Keratinocyte (primary cell): ENCODE data around the gene AIG1.

Experiments
- EZH2 ChIP-seq: IDR thresholded peaks from one replicate; pipeline ENCODE4 v1.6.1; 2012; ENCODE audit warnings: inconsistent platforms, mild to moderate bottlenecking, low read length, moderate library complexity
- TF ChIP-seq, protein P1 (sequence below), 3 experiments: IDR thresholded peaks in 1 of 3; conservative IDR thresholded peaks in 1 of 3; optimal IDR thresholded peaks in 1 of 3; 2 replicates in 2 of 3; 3 replicates in 1 of 3; pipeline versions ENCODE3 to v1.5.1; 2011; ENCODE audit warnings: low read length in 3 of 3, mild to moderate bottlenecking in 3 of 3, moderate library complexity in 2 of 3, control low read depth in 1 of 3, inconsistent platforms in 1 of 3; ENCODE audit not compliant: insufficient read depth in 2 of 3; ENCODE audit errors: extremely low read depth in 1 of 3

DNA sequence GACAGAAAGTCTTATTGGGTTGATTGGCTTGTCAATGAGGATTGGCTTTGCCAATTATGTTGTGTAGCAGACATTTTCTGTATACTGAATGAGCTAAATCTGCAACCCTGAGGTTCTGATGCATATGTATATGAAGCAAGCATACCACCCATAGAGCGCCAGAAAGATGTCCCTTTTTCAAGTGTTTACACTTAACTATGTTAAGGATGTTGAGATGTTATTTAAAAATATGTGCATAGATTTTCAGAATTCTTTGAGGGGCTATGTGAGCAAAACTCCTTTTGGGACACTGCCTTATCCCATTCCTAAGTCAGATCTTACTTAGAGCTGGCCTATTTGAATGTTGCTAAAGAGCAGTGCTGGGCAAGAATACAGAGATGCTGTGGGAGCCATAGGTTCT, 1.9 kb downstream of the AIG1 start:
- TF ChIP-seq, protein P1, sequence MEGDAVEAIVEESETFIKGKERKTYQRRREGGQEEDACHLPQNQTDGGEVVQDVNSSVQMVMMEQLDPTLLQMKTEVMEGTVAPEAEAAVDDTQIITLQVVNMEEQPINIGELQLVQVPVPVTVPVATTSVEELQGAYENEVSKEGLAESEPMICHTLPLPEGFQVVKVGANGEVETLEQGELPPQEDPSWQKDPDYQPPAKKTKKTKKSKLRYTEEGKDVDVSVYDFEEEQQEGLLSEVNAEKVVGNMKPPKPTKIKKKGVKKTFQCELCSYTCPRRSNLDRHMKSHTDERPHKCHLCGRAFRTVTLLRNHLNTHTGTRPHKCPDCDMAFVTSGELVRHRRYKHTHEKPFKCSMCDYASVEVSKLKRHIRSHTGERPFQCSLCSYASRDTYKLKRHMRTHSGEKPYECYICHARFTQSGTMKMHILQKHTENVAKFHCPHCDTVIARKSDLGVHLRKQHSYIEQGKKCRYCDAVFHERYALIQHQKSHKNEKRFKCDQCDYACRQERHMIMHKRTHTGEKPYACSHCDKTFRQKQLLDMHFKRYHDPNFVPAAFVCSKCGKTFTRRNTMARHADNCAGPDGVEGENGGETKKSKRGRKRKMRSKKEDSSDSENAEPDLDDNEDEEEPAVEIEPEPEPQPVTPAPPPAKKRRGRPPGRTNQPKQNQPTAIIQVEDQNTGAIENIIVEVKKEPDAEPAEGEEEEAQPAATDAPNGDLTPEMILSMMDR (optimal IDR thresholded peaks at IDR 0.05 in 1 of 3, IDR thresholded peaks at IDR 0.05 in 1 of 3, conservative IDR thresholded peaks at IDR 0.05 in 1 of 3; ENCODE audit: extremely low read depth in 1 of 3, insufficient read depth in 2 of 3, low read length in 3 of 3), result no peak
- no peak for TF ChIP-seq EZH2
